ENCODE measurements around the gene GRIP1.

Gene GRIP1

GRCh38 chr12:66428261-66428660 lies 250.6 kb downstream of the GRIP1 start:
- no peak for TF ChIP-seq CTCF (conservative IDR thresholded peaks at IDR 0.05; ENCODE audit: low read depth, low read length)
- H3K4me3 ChIP-seq (ENCODE audit: low read depth, low read length) = no peak overlapping the region
- no peak for DNase-seq (ENCODE audit: low read depth)

- no peak for TF ChIP-seq CTCF (conservative IDR thresholded peaks at IDR 0.05; ENCODE audit: low read depth, low read length)
- DNase-seq (ENCODE audit: low read depth) = no peak
- H3K4me3 ChIP-seq (ENCODE audit: low read depth, low read length) = no peak overlapping the region
Observed at GRCh38 chr12:66426696-66427095, 252.2 kb downstream of the GRIP1 start.

GRCh38 chr12:66423266-66423665 lies 255.6 kb downstream of the GRIP1 start:
- TF ChIP-seq CTCF (conservative IDR thresholded peaks at IDR 0.05; ENCODE audit: low read depth, low read length) = peak; percentile 32

GRCh38 chr12:66418908-66419307 lies 260.0 kb downstream of the GRIP1 start:
- no peak for TF ChIP-seq CTCF (conservative IDR thresholded peaks at IDR 0.05; ENCODE audit: low read depth, low read length)
- DNase-seq (ENCODE audit: low read depth) = no peak
- no peak overlapping the region for H3K4me3 ChIP-seq (ENCODE audit: low read depth, low read length)

More at GRCh38 chr12:66423266-66423665, 255.6 kb downstream of the GRIP1 start:
- no peak overlapping the region for H3K4me3 ChIP-seq (ENCODE audit: low read depth, low read length)
- DNase-seq (ENCODE audit: low read depth) = peak; percentile 48

GRCh38 chr12:66417217-66417616 lies 261.7 kb downstream of the GRIP1 start:
- no peak for TF ChIP-seq CTCF (conservative IDR thresholded peaks at IDR 0.05; ENCODE audit: low read depth, low read length)
- H3K4me3 ChIP-seq (ENCODE audit: low read depth, low read length) = no peak overlapping the region
- DNase-seq (ENCODE audit: low read depth) = no peak

GRCh38 chr12:66409195-66409871 lies 269.5 kb downstream of the GRIP1 start:
- peak; percentile 87 for DNase-seq (ENCODE audit: low read depth)
- H3K4me3 ChIP-seq (ENCODE audit: low read depth, low read length) = no peak overlapping the region
- peak; percentile 82 for TF ChIP-seq CTCF (conservative IDR thresholded peaks at IDR 0.05; ENCODE audit: low read depth, low read length)

- DNase-seq (ENCODE audit: low read depth) = peak; percentile 44
- no peak for TF ChIP-seq CTCF (conservative IDR thresholded peaks at IDR 0.05; ENCODE audit: low read depth, low read length)
- no peak overlapping the region for H3K4me3 ChIP-seq (ENCODE audit: low read depth, low read length)
Observed at GRCh38 chr12:66405395-66405794, 273.5 kb downstream of the GRIP1 start.
